GM23248 (cell line): ENCODE measurements around the gene ZDHHC9.

ENCODE experiments used
- EZH2 ChIP-seq: fragments of 200-600 bp; sonication (generic); IDR thresholded peaks from 2 replicates; pipeline ENCODE4 v1.6.1; 2018; ENCODE audit warnings: antibody characterized with exemption, mild to moderate bottlenecking; ENCODE audit not compliant: insufficient read depth, poor library complexity, severe bottlenecking
- EZH2phosphoT487 ChIP-seq: fragments of 200-600 bp; sonication (generic); IDR thresholded peaks from 2 replicates; pipeline ENCODE4 v1.6.1; 2018; ENCODE audit warnings: antibody characterized with exemption, moderate library complexity, mild to moderate bottlenecking, low read depth; ENCODE audit not compliant: insufficient read depth

- TF ChIP-seq EZH2phosphoT487 (no peak), EZH2 (no peak)
Measured at GRCh38 chrX:129769467-129770154, 74.1 kb downstream of the ZDHHC9 start.
